NCI-H460 (cell line): ENCODE results near the gene DCUN1D1. TPM values are rescaled to one million over a fixed set of nuclear protein-coding genes. Genes with fewer than 3 reads are reported as not detected.

Source experiments
- DNase-seq: peaks from one replicate; pipeline ENCODE4 v3.0.0-alpha.2; 2016; ENCODE audit warnings: low read depth; ENCODE audit errors: extremely low read depth
- total RNA-seq: library from RNA; depleted of rRNA; stranded (reverse); fragments of >200 nt; shearing (Covaris generic); gene quantifications from 2 replicates; pipeline ENCODE4 v1.2.3, GENCODE V29; 2014

DCUN1D1 gene
- total RNA-seq, 1 experiment from 2014 or later, result 18.4 TPM

- no peak for DNase-seq
Observed at GRCh38 chr3:182973047-182973446, 7.3 kb downstream of the DCUN1D1 start.

GRCh38 chr3:182972387-182972786 is 8.0 kb downstream of the DCUN1D1 start:
- DNase-seq, result no peak

DNA sequence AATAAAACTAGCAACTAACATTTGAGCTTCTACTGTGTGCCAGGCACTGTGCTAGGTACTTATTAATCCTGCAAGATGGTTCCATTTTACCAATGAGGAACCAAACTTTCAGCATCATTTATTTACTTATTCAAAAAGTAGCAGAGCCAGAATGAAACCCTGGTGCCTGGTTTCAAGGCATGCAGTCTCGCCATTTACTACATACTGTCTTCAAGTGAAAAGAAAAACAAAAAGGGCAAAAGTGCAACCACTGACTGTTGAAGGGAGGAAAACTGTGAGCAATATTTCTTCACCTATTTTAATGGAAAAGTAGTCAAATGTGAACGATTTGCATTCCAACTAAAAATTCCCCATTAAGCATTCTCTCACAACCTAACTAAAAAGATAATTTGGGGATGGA is 8.7 kb downstream of the DCUN1D1 start:
- DNase-seq, result no peak

GRCh38 chr3:182970811-182971418 is 9.4 kb downstream of the DCUN1D1 start:
- no peak for DNase-seq

DNA sequence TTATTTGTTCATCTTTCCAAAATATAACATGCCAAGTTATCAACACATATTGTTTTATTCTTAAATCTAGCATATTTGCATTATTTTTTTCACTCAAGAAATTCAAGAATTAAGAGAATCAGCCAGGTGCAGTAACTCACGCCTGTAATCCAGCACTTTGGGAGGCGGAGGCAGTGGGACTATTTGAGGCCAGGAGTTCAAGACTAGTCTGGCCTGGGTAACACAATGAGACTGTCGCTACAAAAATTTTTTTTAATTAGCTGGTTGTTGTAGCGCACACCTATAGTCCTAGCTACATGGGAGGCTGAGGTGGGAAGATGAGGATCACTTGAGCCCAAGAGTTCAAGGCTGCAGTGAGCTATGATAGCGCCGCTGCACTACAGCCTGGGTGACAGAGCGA is 10.5 kb downstream of the DCUN1D1 start:
- DNase-seq, result no peak

DNA sequence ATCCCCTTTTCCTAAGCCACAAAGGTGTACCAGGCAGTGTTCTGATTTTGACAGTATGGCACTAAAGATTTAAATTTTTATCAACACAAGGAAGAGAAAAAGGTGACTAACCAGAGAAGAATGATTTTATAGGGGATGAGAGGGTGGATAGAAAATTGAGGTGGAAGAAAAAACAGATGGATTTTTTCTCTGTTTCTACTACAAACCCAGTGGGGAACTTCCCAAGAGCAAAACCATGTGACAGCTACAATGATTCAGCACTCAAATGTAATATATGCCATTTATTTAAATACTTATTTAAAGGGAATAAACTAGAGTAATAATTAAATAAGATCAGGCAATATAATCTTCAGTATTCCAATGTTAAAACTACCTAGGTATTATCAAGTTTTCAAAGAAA is 11.1 kb downstream of the DCUN1D1 start:
- DNase-seq, result no peak

DNA sequence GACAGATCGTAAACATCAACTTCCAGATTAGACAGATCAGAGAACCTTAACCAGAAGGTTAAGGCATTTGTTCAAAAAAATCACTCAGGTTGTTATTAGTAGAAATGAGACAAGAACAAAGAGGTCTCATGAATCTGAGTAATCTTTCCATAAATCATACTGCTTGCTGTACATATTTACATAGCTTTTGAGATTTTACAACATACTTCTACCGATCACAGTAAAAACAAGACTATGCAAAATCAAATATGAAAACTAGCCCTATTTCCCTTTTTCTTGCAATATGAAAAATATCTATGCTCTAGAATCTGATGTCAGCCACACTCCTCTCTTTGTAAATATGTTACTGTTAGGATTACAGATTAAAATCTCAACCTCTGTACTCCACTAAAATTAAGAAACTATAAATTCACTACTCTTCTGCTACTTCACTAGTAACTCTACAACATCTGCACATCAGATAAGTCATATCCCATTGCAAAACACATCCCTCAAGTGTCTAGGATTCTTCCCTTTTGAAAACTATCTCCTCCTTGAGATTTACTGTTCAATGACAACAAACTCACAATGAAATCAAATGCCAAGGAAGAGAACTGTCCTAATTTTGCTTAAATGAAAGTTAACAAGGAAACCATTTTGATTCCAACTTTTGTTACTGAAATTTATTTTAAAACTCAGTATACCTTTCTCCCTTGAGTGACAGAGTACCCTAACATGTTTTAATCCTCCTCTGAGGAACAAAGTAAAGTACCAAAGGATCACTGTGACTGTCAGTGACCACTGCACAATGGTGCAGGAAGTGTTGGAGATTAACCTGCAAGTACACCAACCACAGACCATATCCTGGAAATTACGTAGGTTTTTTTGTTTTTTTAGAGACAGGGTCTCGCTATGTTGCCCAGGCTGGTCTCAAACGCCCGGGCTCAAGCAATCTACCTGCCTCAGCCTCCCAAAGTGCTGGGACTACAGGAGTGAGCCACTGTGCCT is 12.8 kb downstream of the DCUN1D1 start:
- DNase-seq, result no peak

DNA sequence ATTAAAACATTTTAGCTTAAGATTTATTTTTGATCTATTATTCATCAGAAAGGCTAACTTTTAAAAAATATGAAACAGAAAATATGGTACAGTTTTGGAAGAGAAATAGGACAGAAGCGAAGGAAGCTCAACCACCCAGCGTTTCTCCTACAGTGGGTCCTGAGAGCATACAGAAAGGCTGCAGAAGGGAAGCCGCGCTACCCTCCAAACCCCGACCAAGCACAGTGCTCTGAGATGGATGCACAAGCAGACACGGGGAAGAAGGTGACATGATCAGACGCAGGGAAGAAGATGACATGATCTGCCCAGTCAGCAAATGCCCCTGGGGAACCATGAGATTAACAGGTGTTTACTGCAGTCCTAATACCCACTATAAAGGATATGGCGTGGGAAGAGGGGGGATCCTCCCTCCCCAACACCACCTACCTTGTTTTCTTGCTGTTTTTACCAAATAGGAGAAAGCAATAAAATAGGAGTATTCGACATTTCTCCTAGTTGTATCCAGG is 14.4 kb downstream of the DCUN1D1 start:
- no peak for DNase-seq

- no peak for DNase-seq
Observed at GRCh38 chr3:182964179-182964578, 16.2 kb downstream of the DCUN1D1 start.

- DNase-seq, result no peak
Observed at GRCh38 chr3:182962166-182962565, 18.2 kb downstream of the DCUN1D1 start.

GRCh38 chr3:182959474-182960350 is 20.6 kb downstream of the DCUN1D1 start:
- no peak for DNase-seq

- no peak for DNase-seq
Observed at GRCh38 chr3:182957676-182958266, 22.6 kb downstream of the DCUN1D1 start.

DNA sequence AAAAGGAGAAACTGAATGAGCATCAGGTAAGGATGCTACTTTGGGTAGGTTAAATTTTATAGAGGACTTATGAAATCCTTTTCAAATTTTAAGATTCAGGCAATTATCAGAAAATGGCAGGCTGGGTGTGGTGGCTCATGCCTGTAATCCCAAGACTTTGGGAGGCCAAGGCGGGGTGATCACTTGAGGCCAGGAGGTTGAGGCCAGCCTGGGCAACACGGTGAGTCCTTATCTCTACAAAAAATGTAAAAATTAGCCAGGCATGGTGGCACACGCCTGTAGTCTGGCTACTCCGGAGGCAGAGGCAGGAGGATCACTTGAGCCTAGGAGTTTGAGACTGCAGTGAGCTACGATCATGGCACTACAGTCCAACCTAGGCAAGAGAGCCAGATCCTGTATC is 23.1 kb downstream of the DCUN1D1 start:
- DNase-seq, result no peak

DNA sequence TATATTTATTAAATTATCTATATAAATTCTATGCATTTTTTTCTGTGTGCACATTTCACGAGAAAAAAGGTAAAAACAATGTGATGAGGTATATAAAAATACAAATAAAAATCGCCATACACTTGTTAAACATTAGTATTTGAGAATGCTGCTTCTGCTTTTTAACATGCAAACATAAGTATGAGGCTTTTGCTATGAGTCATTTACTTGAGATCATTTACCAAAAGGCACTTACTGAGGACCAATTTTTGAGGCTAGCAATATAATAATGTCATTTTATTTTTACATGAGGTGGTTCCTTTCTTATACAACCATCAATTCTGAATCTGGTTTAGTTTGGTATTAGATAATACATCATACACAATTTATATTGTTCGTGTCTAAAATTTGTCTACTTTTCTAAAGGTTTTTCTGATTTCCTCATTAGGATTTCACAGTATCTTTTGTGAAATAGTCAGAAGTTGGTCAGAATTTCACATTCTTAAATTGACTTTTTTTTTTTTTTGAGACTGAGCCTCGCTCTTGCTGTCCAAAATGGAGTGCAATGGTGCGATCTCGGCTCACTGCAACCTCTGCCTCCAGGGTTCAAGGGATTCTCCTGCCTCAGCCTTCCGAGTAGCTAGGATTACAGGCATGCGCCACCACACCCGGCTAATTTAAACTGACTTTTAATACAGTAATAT is 25.6 kb downstream of the DCUN1D1 start:
- DNase-seq, result no peak

- DNase-seq, result no peak
Observed at GRCh38 chr3:182949688-182950087, 30.6 kb downstream of the DCUN1D1 start.

- no peak for DNase-seq
Observed at GRCh38 chr3:182948305-182948704, 32.0 kb downstream of the DCUN1D1 start.

DNA sequence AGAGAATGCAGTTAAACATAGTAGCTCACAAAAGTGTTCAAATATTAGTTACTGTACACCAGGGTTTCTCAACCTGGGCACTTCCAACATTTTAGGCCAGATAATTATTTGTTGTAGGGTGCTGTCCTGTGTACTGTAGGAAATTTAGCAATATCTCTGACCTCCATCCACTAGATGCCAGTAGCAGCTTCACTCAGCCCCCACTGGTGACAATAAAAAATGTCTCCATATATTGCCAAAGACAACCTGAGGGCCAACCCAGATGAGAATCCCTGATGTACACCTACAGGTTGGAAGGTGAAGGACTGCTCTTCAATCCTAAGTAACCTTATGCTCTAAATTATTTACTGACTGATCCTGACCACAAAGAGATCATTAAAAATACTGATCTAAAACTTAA is 32.5 kb downstream of the DCUN1D1 start:
- no peak for DNase-seq

DNA sequence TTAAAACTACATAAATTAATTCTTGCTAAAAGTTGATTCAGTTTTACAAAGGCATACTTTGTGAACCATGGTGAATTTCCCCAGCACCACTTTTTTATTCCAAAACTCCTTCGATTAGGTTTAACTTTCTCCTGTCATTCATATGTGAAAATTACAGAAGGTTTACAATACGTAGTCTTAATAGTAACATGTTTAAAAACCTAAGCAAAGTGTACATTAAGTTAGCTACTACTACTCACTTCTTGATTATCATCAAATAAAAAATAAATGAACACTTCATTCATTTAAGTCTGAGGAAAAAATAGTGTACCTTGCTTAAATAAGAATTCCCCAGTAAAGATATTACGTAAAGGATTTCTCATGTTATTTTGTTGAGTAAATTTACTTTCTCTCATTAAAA is 38.6 kb downstream of the DCUN1D1 start:
- no peak for DNase-seq

DNA sequence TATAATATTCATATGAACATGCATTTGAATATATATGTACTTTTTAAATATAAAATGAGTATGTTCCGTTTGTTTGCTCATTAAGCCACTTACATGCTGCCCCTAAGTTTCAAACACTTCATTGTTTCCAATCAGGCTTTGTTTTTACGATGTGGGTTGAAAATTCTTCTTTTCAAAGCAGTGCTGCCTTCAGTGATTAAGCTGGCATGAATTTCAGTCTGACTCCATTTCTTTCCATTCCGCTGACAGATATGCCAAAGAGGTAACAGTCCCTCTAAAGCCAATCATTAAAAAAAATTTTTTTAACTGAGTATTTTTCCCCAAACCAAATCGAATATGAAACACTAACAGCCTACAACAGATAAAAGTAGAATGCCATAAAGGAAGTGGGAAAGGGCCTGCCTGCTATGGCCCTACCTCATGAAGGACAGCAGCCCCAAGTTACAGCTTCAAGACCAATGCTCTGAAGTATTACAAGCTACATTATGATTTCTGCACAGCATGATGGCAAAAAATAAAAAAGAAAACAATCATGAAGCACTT is 40.0 kb downstream of the DCUN1D1 start:
- DNase-seq, result no peak
